Ramos (cell line): ENCODE data around the gene SCLY.
"Not testable (repeated sequence)": the region's sequence is repeated elsewhere in the genome, so short reads cannot be mapped to it uniquely, and the experiment has no call there.

Source experiments
- in situ Hi-C: fragments of 300-500 bp; cut with MboI; formaldehyde crosslinking; loops from one replicate; pipeline ENCODE4 v1.14.3; 2022; ENCODE audit warnings: low sequenced_read_pairs; ENCODE audit not compliant: unreplicated experiment

Gene SCLY, protein sequence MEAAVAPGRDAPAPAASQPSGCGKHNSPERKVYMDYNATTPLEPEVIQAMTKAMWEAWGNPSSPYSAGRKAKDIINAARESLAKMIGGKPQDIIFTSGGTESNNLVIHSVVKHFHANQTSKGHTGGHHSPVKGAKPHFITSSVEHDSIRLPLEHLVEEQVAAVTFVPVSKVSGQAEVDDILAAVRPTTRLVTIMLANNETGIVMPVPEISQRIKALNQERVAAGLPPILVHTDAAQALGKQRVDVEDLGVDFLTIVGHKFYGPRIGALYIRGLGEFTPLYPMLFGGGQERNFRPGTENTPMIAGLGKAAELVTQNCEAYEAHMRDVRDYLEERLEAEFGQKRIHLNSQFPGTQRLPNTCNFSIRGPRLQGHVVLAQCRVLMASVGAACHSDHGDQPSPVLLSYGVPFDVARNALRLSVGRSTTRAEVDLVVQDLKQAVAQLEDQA

GRCh38 chr2:238060542-238061314, at the start of gene SCLY:
TSS of gene SCLY (plus strand) at chr2:238061001. CDS start at chr2:238061055, 54 bp downstream.
- in situ Hi-C loops = no loop called here

GRCh38 chr2:238013806-238014205, 47.0 kb upstream of the SCLY start:
- in situ Hi-C loops = no loop called here

- in situ Hi-C loops = no loop called here
Observed at GRCh38 chr2:238015705-238016104, 45.1 kb upstream of the SCLY start.

DNA sequence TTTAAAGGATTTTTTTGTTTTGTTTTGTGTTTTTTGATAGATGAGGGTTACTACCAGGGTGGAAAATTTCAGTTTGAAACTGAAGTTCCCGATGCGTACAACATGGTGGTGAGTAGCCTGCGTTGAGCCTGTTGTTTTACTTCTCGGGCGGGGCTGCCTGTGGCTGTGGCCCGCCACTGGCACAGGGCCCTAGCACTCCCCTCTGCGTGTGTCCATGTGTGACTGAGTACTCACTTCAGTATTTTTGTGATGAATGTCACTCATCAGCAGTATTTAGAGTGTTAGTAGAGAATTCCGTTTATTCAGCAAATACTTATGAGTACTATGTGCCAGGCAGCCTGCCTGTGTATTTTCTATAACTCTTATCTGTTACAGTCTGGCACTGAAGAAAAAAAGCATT, 44.3 kb upstream of the SCLY start:
- in situ Hi-C loops = no loop called here

DNA sequence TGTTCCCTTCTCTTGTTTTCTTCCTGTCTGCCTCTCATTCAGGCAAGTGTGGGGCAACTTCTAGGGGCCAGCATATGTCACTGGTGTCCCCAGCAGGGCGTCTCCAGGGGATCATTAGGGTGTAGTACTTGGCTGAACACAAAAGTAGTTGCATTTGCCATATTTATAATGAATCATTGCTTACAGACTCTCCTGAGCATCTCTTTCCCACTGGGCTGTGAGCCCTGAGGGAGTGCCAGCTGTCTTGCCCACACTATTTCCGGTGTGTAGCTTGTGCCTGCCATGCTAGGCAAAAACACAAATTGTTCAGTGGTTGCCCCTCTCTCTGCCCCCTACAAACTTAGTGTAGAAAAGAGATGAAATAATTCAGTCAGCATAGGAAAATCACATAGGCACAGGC, 40.8 kb upstream of the SCLY start:
- in situ Hi-C loops = no loop called here

- in situ Hi-C loops = no loop called here
Observed at GRCh38 chr2:238020816-238021215, 40.0 kb upstream of the SCLY start.

GRCh38 chr2:238021327-238021726, 39.5 kb upstream of the SCLY start:
- in situ Hi-C loops = no loop called here

GRCh38 chr2:238022594-238023157, 38.1 kb upstream of the SCLY start:
- in situ Hi-C loops = no loop called here

GRCh38 chr2:238023608-238024007, 37.2 kb upstream of the SCLY start:
- in situ Hi-C loops = no loop called here

GRCh38 chr2:238024986-238025385, 35.8 kb upstream of the SCLY start:
- in situ Hi-C loops = no loop called here

DNA sequence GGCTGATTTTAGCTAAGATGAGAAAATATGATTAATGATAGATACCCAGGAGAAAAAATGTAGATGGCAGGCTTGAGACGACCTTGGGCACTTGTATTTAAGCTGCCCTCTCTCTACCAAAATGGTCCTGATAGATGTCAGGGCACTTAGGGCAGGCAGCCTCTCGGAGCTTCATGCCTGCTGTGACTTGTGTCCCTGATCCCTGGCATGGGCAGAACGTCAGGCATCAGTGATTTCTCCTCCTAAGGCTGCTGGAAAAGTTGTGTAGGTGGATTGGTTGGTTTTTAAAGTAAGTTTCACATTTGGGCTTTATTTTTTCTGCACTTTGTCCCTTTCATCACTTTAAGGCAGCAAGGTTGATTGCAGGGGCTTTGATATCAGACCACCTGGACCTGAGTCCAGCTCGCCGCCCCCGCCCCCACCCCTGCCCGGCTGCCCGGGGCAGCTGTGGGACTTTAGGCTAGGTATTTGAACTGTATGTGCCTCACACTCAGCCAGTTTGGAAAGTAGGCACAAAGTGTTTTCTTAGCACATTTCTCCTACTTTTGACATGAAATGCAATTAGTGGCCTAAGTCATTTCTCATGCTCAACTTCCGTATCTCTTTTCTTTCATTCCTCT, 35.0 kb upstream of the SCLY start:
- in situ Hi-C loops = no loop called here

DNA sequence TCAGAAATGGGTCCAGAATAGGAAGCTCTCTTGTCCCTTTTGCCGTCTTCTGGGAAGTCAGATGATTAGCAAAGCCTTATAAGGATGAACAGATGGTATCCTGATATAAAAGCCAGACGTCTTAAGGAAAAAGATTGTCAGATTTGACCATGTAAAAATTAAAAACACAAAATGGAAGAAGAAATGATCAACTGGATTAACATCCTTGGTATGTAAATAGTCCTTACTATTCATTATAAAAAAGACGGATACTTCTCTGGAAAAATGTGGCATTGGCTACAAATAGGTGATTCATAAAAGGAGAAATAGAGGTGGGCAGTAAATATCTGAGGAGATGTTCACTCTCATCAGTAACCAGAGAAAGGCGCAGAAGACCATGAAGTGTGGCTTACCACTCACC, 33.7 kb upstream of the SCLY start:
- in situ Hi-C loops = no loop called here

DNA sequence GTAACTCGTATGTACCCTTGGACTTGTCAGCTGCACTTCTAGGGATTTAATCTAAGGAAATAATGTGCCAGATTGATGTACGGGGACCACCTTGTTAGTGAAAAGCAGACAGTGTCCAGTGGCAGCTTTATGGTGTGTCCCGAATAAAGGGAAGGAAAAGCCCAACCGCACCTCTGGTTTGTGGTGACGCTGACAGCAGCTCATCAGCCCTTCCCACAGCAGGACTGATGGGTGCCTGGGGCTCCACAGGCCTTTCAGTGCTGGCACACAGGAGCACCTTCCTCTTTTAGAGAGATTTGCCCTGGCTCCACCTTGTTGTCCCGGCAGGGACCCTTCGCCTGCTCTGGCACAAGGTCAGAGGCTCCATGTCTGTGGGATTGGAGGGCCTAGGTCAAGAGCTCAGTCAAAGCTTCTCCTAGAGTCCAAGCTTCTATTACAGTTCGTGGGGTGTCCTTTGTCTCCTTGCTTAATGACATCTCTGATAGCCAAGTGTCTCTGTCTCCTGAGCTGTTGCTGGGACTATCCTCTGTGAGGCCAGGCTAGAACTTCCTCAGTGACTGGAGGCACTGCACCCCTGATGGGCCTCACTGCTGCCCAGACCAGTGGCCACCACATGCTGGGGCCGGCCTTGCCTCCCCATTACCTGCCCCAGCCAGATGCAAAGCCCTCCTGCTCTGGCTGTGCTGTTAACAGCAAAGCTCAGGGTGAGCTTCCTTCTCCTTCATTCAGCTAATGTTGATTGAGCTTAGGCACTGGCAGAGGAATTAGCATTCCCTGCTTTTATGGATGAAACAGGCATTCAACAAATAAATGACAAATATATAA, 33.0 kb upstream of the SCLY start:
- in situ Hi-C loops = no loop called here

- in situ Hi-C loops = no loop called here
Observed at GRCh38 chr2:238029853-238030252, 30.9 kb upstream of the SCLY start.

- in situ Hi-C loops = no loop called here
Observed at GRCh38 chr2:238030422-238031155, 30.2 kb upstream of the SCLY start.

GRCh38 chr2:238031751-238032150, 29.1 kb upstream of the SCLY start:
- in situ Hi-C loops = no loop called here

GRCh38 chr2:238032755-238033337, 28.0 kb upstream of the SCLY start:
- in situ Hi-C loops = no loop called here

GRCh38 chr2:238033991-238034390, 26.8 kb upstream of the SCLY start:
- in situ Hi-C loops = not testable (repeated sequence)

DNA sequence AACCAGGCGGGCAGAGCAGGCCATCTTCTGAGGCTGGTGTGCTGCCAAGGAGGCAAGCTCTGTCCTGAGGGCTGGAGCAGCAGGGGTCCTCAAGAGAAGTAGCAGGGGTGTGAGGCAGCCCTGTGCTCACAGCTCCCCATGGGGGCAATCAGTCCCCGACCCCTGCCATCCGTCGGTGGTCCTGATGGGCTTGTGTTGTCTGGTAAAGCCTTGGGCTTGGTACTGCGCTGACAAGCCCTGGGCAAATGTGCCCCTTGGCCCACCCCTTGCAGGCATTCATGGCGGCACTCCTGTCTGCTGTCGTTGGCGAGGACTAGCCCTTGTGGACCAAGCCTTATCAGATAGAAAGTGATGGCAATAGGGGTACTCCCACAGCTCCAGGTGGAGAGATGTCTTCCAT, 22.6 kb upstream of the SCLY start:
- in situ Hi-C loops = no loop called here
